Measurements from ENCODE around the gene MTAP.

DNA sequence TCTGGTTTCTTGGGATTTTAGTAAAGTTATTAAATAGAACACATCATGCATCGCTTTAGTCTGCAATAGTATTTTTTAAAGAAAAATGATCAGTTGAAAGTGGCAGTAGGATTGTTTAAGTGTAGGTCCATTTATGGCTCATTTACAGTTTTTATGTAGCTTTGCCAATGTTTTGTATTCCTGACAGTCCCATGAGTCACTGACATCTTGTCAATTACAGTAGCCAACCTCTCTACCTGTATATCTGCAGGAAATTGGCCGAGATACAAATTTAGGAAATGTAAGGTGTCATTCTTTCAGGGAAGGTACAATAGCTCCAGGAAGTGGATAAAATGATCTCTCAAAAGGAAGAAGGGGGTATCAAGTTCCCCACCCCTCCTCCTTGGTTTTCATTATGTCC lies 47.7 kb upstream of the MTAP start:
- no peak for TF ChIP-seq SP1 (CRISPR knock-in tag; conservative IDR thresholded peaks at IDR 0.05)
- no peak for TF ChIP-seq CTCF (IDR thresholded peaks at IDR 0.05)
- TF ChIP-seq USF2 (CRISPR knock-in tag; IDR thresholded peaks at IDR 0.05): no peak
